Esophagus muscularis mucosa (tissue), 4 donors: ENCODE data around the gene CCDC91. TPM values are rescaled to one million over a fixed set of nuclear protein-coding genes. Genes with fewer than 3 reads are reported as not detected.
"Not testable (repeated sequence)": the region's sequence is repeated elsewhere in the genome, so short reads cannot be mapped to it uniquely, and the experiment has no call there.

Source experiments
- DNase-seq: peaks from one replicate; pipeline ENCODE4 v3.0.0-alpha.2; 2017; ENCODE audit errors: extremely low spot score
- H3K27ac ChIP-seq, 4 donors: fragments of 200-600 bp; sonication (generic); replicated peaks in 1 of 4; 1 replicate in 3 of 4; 2 replicates in 1 of 4; pipeline ENCODE4 v1.5.1; 2016 to 2019; ENCODE audit warnings: mild to moderate bottlenecking in 1 of 4
- H3K27me3 ChIP-seq, 4 donors: fragments of 200-600 bp; sonication (generic); one replicate each; pipeline versions ENCODE4 v1.5.1 to v1.6.0; 2016 to 2019
- H3K36me3 ChIP-seq, 4 donors: fragments of 200-600 bp; sonication (generic); one replicate each; pipeline ENCODE4 v1.5.1; 2016 to 2019
- H3K4me1 ChIP-seq, 4 donors: fragments of 200-600 bp; sonication (generic); one replicate each; pipeline ENCODE4 v1.5.1; 2016 to 2019
- H3K4me3 ChIP-seq, 4 donors: fragments of 200-600 bp; sonication (generic); 1 replicate in 2 of 4; 2 replicates in 2 of 4; pipeline ENCODE4 v1.5.1; 2016 to 2019; ENCODE audit warnings: mild to moderate bottlenecking in 4 of 4, moderate library complexity in 1 of 4
- H3K9me3 ChIP-seq, 4 donors: fragments of 200-600 bp; sonication (generic); 1 replicate in 3 of 4; 2 replicates in 1 of 4; pipeline ENCODE4 v1.5.1; 2016 to 2019
- EP300 ChIP-seq: sonication (generic); formaldehyde crosslinking; IDR thresholded peaks from one replicate; pipeline ENCODE4 v1.6.1; 2017; ENCODE audit warnings: antibody characterized with exemption
- POLR2A ChIP-seq: fragments of 450-650 bp; IDR thresholded peaks from one replicate; pipeline ENCODE4 v1.6.1; 2017; ENCODE audit warnings: antibody characterized with exemption, moderate library complexity, mild to moderate bottlenecking, low read depth
- POLR2AphosphoS5 ChIP-seq, 2 donors: sonication (generic); formaldehyde crosslinking; IDR thresholded peaks; one replicate each; pipeline ENCODE4 v1.6.1; 2017; ENCODE audit warnings: antibody characterized with exemption in 2 of 2
- WGBS: methylation state at CpG from one replicate; pipeline ENCODE4 v1.1.5; 2018; 5-methylcytosine and 5-hydroxymethylcytosine counted together
- intact Hi-C: fragments of 100-400 bp; cut with DNase I; formaldehyde crosslinking; loops from one replicate; pipeline ENCODE4 v1.15.1; 2023
- total RNA-seq, 4 donors: library from RNA; depleted of rRNA; stranded (reverse); fragments of >200 nt; gene quantifications; one replicate each; pipeline versions ENCODE4 v1.1.0 to v1.2.1, GENCODE V29; 2016
- TF ChIP-seq, protein P1 (sequence below), 3 experiments: fragments of 200-600 bp in 2 of 3; fragments of 450-650 bp in 1 of 3; sonication (generic) in 2 of 3; IDR thresholded peaks; one replicate each; pipeline ENCODE4 v1.5.1; 2017 to 2019; ENCODE audit warnings: antibody characterized with exemption in 3 of 3, mild to moderate bottlenecking in 2 of 3, moderate library complexity in 1 of 3

Gene CCDC91
- total RNA-seq, 4 donors from 2014 or later: 51.1 to 76.4 (median 59.0) TPM

DNA sequence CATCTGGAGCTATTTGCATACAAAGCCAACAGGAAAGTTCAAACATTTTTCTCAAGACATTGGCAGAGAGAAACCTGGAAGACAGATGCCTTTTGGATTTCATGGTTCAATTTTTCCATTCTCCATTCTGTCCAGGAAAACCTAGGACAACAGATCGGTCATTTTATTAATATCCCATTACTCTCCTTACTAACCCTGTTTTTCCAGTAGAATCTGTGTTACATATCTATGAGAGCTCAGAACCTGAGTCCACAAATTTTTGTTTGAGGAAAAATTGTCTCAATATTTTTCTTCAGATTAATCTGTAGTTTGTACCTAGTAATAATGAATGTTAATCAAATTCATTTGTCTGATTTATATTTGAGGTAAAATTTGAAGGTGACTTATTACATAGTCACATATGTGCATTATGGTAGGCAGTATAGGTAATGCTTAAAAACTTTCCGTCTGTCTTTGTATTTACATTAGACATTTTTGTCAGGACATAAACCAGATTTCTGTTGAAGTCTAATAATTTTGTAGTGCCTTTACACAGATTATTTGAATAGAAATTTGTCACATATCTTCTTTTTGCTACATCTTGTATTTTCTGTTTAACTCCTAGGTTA is 75.3 kb downstream of the CCDC91 start:
- WGBS: 56% methylated on average over 2 of the region's 2 CpGs
- Histone ChIP-seq H3K36me3 (peaks cover 0 to 5% (median 0%) of the 10 kb centered on the region in 4 donors), H3K27me3 (no peaks in the 10 kb centered on the region), H3K27ac (no peak overlapping the region), H3K4me3 (no peak overlapping the region), H3K9me3 (peaks cover 0 to 1% (median 0%) of the 10 kb centered on the region in 4 donors), H3K4me1 (peaks cover 0 to 17% (median 6%) of the 10 kb centered on the region in 4 donors)
- TF ChIP-seq POLR2A (no peak), EP300 (no peak), POLR2AphosphoS5 (IDR thresholded peaks at IDR 0.05) (no peak)
- TF ChIP-seq, protein P1, sequence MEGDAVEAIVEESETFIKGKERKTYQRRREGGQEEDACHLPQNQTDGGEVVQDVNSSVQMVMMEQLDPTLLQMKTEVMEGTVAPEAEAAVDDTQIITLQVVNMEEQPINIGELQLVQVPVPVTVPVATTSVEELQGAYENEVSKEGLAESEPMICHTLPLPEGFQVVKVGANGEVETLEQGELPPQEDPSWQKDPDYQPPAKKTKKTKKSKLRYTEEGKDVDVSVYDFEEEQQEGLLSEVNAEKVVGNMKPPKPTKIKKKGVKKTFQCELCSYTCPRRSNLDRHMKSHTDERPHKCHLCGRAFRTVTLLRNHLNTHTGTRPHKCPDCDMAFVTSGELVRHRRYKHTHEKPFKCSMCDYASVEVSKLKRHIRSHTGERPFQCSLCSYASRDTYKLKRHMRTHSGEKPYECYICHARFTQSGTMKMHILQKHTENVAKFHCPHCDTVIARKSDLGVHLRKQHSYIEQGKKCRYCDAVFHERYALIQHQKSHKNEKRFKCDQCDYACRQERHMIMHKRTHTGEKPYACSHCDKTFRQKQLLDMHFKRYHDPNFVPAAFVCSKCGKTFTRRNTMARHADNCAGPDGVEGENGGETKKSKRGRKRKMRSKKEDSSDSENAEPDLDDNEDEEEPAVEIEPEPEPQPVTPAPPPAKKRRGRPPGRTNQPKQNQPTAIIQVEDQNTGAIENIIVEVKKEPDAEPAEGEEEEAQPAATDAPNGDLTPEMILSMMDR (IDR thresholded peaks at IDR 0.05): no peak
- intact Hi-C loops: no loop called here
- DNase-seq: no peak

DNA sequence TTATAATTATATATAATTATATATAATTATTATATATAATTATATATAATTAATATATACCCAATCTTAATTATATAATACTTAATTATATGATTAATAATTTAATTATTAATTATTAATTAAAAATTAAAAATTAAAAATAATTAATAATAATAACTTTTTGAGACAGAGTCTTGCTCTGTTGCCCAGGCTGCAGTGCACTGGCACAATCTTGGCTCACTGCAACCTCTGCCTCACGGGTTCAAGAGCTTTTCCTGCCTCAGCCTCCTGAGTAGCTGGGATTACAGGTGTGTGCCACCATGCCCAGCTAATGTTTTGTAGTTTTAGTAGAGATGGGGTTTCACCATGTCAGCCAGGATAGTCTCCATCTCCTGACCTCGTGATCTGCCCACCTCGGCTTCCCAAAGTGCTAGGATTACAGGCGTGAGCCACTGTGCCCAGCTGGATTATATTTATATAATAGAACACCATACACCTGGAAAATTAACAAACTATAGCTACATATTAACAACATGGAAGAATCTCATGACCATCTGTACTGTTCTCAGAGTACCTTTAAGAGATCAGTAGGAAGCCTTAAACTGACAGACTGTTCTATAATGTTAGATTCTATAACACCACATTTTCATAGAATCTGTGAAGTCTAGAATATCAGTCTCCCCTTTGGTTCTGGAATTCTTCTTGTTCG is 77.8 kb downstream of the CCDC91 start:
- Histone ChIP-seq H3K4me1 (peaks cover 0 to 17% (median 6%) of the 10 kb centered on the region in 4 donors), H3K9me3 (peaks cover 0 to 11% (median 5%) of the 10 kb centered on the region in 4 donors)
- WGBS: over 99% methylated on average over 5 of the region's 5 CpGs
- H3K27ac ChIP-seq, H3K4me3 ChIP-seq, H3K27me3 ChIP-seq, intact Hi-C loops, DNase-seq, H3K36me3 ChIP-seq: not testable (repeated sequence)

- Histone ChIP-seq H3K4me3 (no peak overlapping the region), H3K27me3 (no peaks in the 10 kb centered on the region), H3K9me3 (peaks cover 0 to 11% (median 5%) of the 10 kb centered on the region in 4 donors), H3K36me3 (peaks cover 0 to 9% (median 2%) of the 10 kb centered on the region in 4 donors), H3K27ac (no peak overlapping the region), H3K4me1 (peaks cover 0 to 17% (median 6%) of the 10 kb centered on the region in 4 donors)
- DNase-seq: no peak
- intact Hi-C loops: no loop called here
- TF ChIP-seq EP300 (no peak), POLR2AphosphoS5 (IDR thresholded peaks at IDR 0.05) (no peak), POLR2A (no peak)
- TF ChIP-seq, protein P1 (IDR thresholded peaks at IDR 0.05): no peak
- 96% methylated on average over 3 of the region's 3 CpGs for WGBS
These were observed 78.5 kb downstream of the CCDC91 start for GRCh38 chr12:28268608-28269229.

GRCh38 chr12:28269851-28270250 is 79.6 kb downstream of the CCDC91 start:
- intact Hi-C loops: no loop called here
- 91% methylated on average over 1 of the region's 1 CpG for WGBS

More at GRCh38 chr12:28269851-28270250, 79.6 kb downstream of the CCDC91 start:
- peaks cover 0 to 9% (median 2%) of the 10 kb centered on the region in 4 donors for H3K36me3 ChIP-seq
- no peaks in the 10 kb centered on the region for H3K27me3 ChIP-seq
- H3K4me3 ChIP-seq: no peak overlapping the region
- DNase-seq: no peak
- H3K4me1 ChIP-seq: peaks cover 0 to 15% (median 5%) of the 10 kb centered on the region in 4 donors
- H3K9me3 ChIP-seq: peaks cover 0 to 11% (median 5%) of the 10 kb centered on the region in 4 donors
- H3K27ac ChIP-seq: no peak overlapping the region
- TF ChIP-seq, protein P1 (IDR thresholded peaks at IDR 0.05): no peak
- TF ChIP-seq EP300 (no peak), POLR2AphosphoS5 (IDR thresholded peaks at IDR 0.05) (no peak), POLR2A (no peak)
